B cell (primary cell): ENCODE measurements around the gene RAD51B. TPM values are rescaled to one million over a fixed set of nuclear protein-coding genes. Genes with fewer than 3 reads are reported as not detected.

ENCODE experiments used
- ATAC-seq: fragments of 200-7000 bp; cut with Tn5 transposase; one replicate; pipeline ENCODE4 v1.10.0; 2021; ENCODE audit warnings: low read depth, mild to moderate bottlenecking, moderate number of reproducible peaks, moderate library complexity
- CTCF ChIA-PET: fragments of 350-600 bp; sonication (Branson Sonifier 250); formaldehyde crosslinking; loops from one replicate; lab custom pipeline; 2021; ENCODE audit warnings: antibody characterized with exemption, inconsistent platforms; lab: Charles Lee
- POLR2A ChIA-PET: fragments of 350-600 bp; sonication (Branson Sonifier 250); formaldehyde crosslinking; loops from one replicate; lab custom pipeline; 2021; ENCODE audit warnings: antibody characterized with exemption; lab: Charles Lee
- DNase-seq: peaks from one replicate; pipeline ENCODE4 v3.0.0; 2013
- H2AFZ ChIP-seq: 2 replicates; pipeline ENCODE4 v1.6.1; 2012; ENCODE audit warnings: mild to moderate bottlenecking, low read depth, low read length; ENCODE audit not compliant: insufficient read depth, poor library complexity, severe bottlenecking
- H3K27ac ChIP-seq, 2 donors: 1 replicate in 1 of 2; 2 replicates in 1 of 2; pipeline ENCODE4 v1.5.1; 2012 to 2013; ENCODE audit warnings: low read length in 2 of 2, mild to moderate bottlenecking in 2 of 2, moderate library complexity in 1 of 2
- H3K27me3 ChIP-seq, 4 experiments: fragments of 200-600 bp in 1 of 4; sonication (generic) in 1 of 4; replicated peaks in 1 of 4; 1 replicate in 2 of 4; 2 replicates in 2 of 4; pipeline versions ENCODE4 v1.6.1 to v1.7.0; 2013 to 2016; ENCODE audit warnings: low read length in 3 of 4, mild to moderate bottlenecking in 2 of 4, mixed read lengths in 1 of 4, moderate library complexity in 1 of 4; ENCODE audit not compliant: insufficient read depth in 4 of 4, control insufficient read depth in 3 of 4; ENCODE audit errors: control extremely low read depth in 1 of 4
- H3K36me3 ChIP-seq, 2 experiments: replicated peaks in 1 of 2; 1 replicate in 1 of 2; 2 replicates in 1 of 2; pipeline versions ENCODE4 v1.6.1 to v1.7.1; 2013; ENCODE audit warnings: low read length in 1 of 2; ENCODE audit not compliant: insufficient read depth in 2 of 2, control insufficient read depth in 1 of 2; ENCODE audit errors: control extremely low read depth in 1 of 2, extremely low read depth in 1 of 2
- H3K4me1 ChIP-seq, 2 donors: fragments of 200-600 bp in 1 of 2; sonication (generic) in 1 of 2; 1 replicate in 1 of 2; 2 replicates in 1 of 2; pipeline versions ENCODE4 v1.5.1 to v1.6.1; 2013 to 2017; ENCODE audit warnings: low read length in 2 of 2; ENCODE audit not compliant: control insufficient read depth in 2 of 2, insufficient read depth in 2 of 2
- H3K4me2 ChIP-seq: replicated peaks from 2 replicates; pipeline ENCODE3; 2012; ENCODE audit warnings: mild to moderate bottlenecking, low read depth, low read length; ENCODE audit not compliant: poor library complexity, severe bottlenecking
- H3K4me3 ChIP-seq, 5 experiments: fragments of 200-600 bp in 1 of 5; sonication (generic) in 1 of 5; 1 replicate in 3 of 5; 2 replicates in 2 of 5; pipeline versions ENCODE4 v1.5.1 to v1.7.0; 2011 to 2016; ENCODE audit warnings: low read length in 4 of 5, mild to moderate bottlenecking in 4 of 5, low read depth in 2 of 5, control low read depth in 1 of 5, moderate library complexity in 1 of 5; ENCODE audit not compliant: insufficient read depth in 1 of 5; ENCODE audit errors: control extremely low read depth in 1 of 5, extremely low read depth in 1 of 5
- H3K79me2 ChIP-seq: fragments of 200-600 bp; sonication (generic); one replicate; pipeline ENCODE4 v1.6.0; 2016; ENCODE audit warnings: low read length; ENCODE audit not compliant: control insufficient read depth, insufficient read depth
- H3K9ac ChIP-seq: fragments of 200-600 bp; sonication (generic); 2 replicates; pipeline ENCODE4 v1.6.1; 2017; ENCODE audit warnings: mild to moderate bottlenecking, low read length, moderate library complexity
- H3K9me3 ChIP-seq, 3 donors: one replicate each; pipeline versions ENCODE4 v1.6.1 to v1.7.1; 2013; ENCODE audit warnings: low read length in 2 of 3; ENCODE audit not compliant: control insufficient read depth in 2 of 3, insufficient read depth in 1 of 3; ENCODE audit errors: control extremely low read depth in 1 of 3
- H4K20me1 ChIP-seq: 2 replicates; pipeline ENCODE4 v1.6.0; 2012; ENCODE audit warnings: mild to moderate bottlenecking, low read length; ENCODE audit not compliant: insufficient read depth, control insufficient read depth, poor library complexity, severe bottlenecking
- H3K27ac Mint-ChIP-seq: one replicate; pipeline ENCODE4 v1.8.0; 2021; ENCODE audit warnings: mixed read lengths
- H3K27me3 Mint-ChIP-seq: one replicate; pipeline ENCODE4 v1.8.0; 2021; ENCODE audit warnings: mixed read lengths
- H3K4me1 Mint-ChIP-seq: one replicate; pipeline ENCODE4 v1.8.0; 2021; ENCODE audit warnings: mixed read lengths
- H3K4me3 Mint-ChIP-seq: one replicate; pipeline ENCODE4 v1.8.0; 2021; ENCODE audit warnings: mixed read lengths
- H3K9me3 Mint-ChIP-seq: one replicate; pipeline ENCODE4 v1.8.0; 2022; ENCODE audit warnings: mixed read lengths; ENCODE audit not compliant: insufficient read depth
- EZH2 ChIP-seq: IDR thresholded peaks from 2 replicates; pipeline ENCODE4 v1.6.1; 2012; ENCODE audit warnings: borderline replicate concordance, low read depth, mild to moderate bottlenecking, moderate library complexity, low read length; ENCODE audit not compliant: insufficient read depth, poor library complexity, severe bottlenecking
- WGBS: methylation state at CpG from one replicate; pipeline ENCODE4 v1.1.5; 2013; ENCODE audit warnings: missing lambda C conversion rate; ENCODE audit not compliant: insufficient coverage; 5-methylcytosine and 5-hydroxymethylcytosine counted together
- intact Hi-C: fragments of 100-400 bp; cut with micrococcal nuclease; formaldehyde crosslinking; loops from one replicate; pipeline ENCODE4 v1.10.0; 2022
- polyA plus RNA-seq: library from polyadenylated mRNA; depleted of rRNA; stranded (reverse); fragments of >200 nt; gene quantifications from 2 replicates; pipeline ENCODE4 v1.2.3, GENCODE V29; 2012
- total RNA-seq, 2 donors: library from RNA; stranded (reverse); fragments of 120-200 nt in 1 of 2; gene quantifications; 1 replicate in 1 of 2; 2 replicates in 1 of 2; pipeline versions ENCODE4 v1.2.3 to v1.2.4, GENCODE V29; 2013 to 2022
- TF ChIP-seq, protein P1 (sequence below): fragments of 200-600 bp; IDR thresholded peaks from one replicate; pipeline ENCODE4 v1.8.0; 2022; ENCODE audit warnings: antibody characterized with exemption, mild to moderate bottlenecking

RAD51B gene
- total and polyA plus RNA-seq, 2 donors (not counting 1 experiment from before 2014, with no cell fraction given) = 6.5 to 60.6 TPM

- H3K27me3 ChIP-seq = no peaks in the 10 kb centered on the region
- no peaks in the 10 kb centered on the region for H3K27me3 Mint-ChIP-seq
- H3K9me3 ChIP-seq = peaks cover 0 to 8% (median 5%) of the 10 kb centered on the region in 3 donors
- H3K9ac ChIP-seq = no peak overlapping the region
- DNase-seq = no peak
- peaks cover 0 to 8% of the 10 kb centered on the region in 2 donors for H3K4me1 ChIP-seq
- H2AFZ ChIP-seq = no peak overlapping the region
- no peaks in the 10 kb centered on the region for H4K20me1 ChIP-seq
- ChIA-PET CTCF (interaction anchor here (0.5 kb wide), 1 partner anchor 53 kb away, joined by 3 read pairs; no protein-coding TSS in a partner anchor), POLR2A (no interaction called here)
- intact Hi-C loops = no loop called here
- no peaks in the 10 kb centered on the region for H3K36me3 ChIP-seq
- no peak overlapping the region for H3K27ac ChIP-seq
- peaks cover 10% of the 10 kb centered on the region for H3K4me1 Mint-ChIP-seq
- no peak overlapping the region for H3K4me3 Mint-ChIP-seq
- H3K9me3 Mint-ChIP-seq = no peaks in the 10 kb centered on the region
- H3K27ac Mint-ChIP-seq = no peak overlapping the region
- no peak overlapping the region for H3K4me2 ChIP-seq
- ATAC-seq = no peak
- TF ChIP-seq, protein P1, sequence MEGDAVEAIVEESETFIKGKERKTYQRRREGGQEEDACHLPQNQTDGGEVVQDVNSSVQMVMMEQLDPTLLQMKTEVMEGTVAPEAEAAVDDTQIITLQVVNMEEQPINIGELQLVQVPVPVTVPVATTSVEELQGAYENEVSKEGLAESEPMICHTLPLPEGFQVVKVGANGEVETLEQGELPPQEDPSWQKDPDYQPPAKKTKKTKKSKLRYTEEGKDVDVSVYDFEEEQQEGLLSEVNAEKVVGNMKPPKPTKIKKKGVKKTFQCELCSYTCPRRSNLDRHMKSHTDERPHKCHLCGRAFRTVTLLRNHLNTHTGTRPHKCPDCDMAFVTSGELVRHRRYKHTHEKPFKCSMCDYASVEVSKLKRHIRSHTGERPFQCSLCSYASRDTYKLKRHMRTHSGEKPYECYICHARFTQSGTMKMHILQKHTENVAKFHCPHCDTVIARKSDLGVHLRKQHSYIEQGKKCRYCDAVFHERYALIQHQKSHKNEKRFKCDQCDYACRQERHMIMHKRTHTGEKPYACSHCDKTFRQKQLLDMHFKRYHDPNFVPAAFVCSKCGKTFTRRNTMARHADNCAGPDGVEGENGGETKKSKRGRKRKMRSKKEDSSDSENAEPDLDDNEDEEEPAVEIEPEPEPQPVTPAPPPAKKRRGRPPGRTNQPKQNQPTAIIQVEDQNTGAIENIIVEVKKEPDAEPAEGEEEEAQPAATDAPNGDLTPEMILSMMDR = no peak
- no peak for TF ChIP-seq EZH2
- no peaks in the 10 kb centered on the region for H3K79me2 ChIP-seq
- H3K4me3 ChIP-seq = no peak overlapping the region
- WGBS = 100% methylated on average over 3 of the region's 3 CpGs
Observed at GRCh38 chr14:68702578-68702977, 883.0 kb downstream of the RAD51B start.

DNA sequence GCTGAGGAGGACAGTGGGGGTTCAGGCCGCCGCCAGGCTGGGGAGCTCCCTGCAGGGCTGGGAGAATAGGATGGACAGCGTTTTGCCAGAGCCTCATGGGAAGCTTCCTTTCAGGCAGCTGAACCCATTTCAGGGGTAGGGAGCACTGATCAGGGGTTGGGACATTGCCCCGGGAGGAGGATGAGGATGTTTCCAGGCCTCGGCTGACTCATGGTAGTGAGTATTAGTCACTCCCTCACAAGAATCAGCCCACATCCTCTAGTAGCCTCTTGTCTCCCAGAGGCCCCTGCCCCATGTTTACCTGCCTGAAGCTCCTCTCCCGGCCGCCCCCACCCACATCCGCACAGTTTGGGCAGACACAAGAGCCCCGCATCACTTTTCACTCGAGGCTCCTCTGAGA lies 883.5 kb downstream of the RAD51B start:
- Histone ChIP-seq H3K9me3 (peaks cover 0 to 8% (median 5%) of the 10 kb centered on the region in 3 donors), H4K20me1 (no peaks in the 10 kb centered on the region), H3K27me3 (no peaks in the 10 kb centered on the region), H3K4me2 (no peak overlapping the region), H3K27ac (no peak overlapping the region), H3K36me3 (no peaks in the 10 kb centered on the region), H3K4me3 (no peak overlapping the region), H3K4me1 (peaks cover 0 to 8% of the 10 kb centered on the region in 2 donors), H3K9ac (no peak overlapping the region), H3K79me2 (no peaks in the 10 kb centered on the region), H2AFZ (no peak overlapping the region)
- POLR2A ChIA-PET = no interaction called here
- TF ChIP-seq EZH2 = no peak
- TF ChIP-seq, protein P1 = no peak
- CTCF ChIA-PET = no interaction called here
- ATAC-seq (no peak), DNase-seq (no peak)
- Mint-ChIP-seq H3K4me3 (no peak overlapping the region), H3K4me1 (peaks cover 9% of the 10 kb centered on the region), H3K27ac (no peak overlapping the region), H3K9me3 (no peaks in the 10 kb centered on the region), H3K27me3 (no peaks in the 10 kb centered on the region)
- WGBS = 87% methylated on average over 10 of the region's 10 CpGs
- intact Hi-C loops = no loop called here
